Right ventricle myocardium inferior (tissue), 1 donor: ENCODE results near the gene TEX19. TPM values are rescaled to one million over a fixed set of nuclear protein-coding genes. Genes with fewer than 3 reads are reported as not detected.
"Not testable (repeated sequence)": the region's sequence is repeated elsewhere in the genome, so short reads cannot be mapped to it uniquely, and the experiment has no call there.

Source experiments
- ATAC-seq: fragments of 200-7000 bp; cut with Tn5 transposase; one replicate; pipeline ENCODE4 v1.9.1; 2020; ENCODE audit warnings: mild to moderate bottlenecking, moderate library complexity
- DNase-seq: peaks from one replicate; pipeline ENCODE4 v3.0.0; 2021; ENCODE audit errors: missing footprints
- intact Hi-C: fragments of 100-400 bp; cut with DNase I; formaldehyde crosslinking; loops from one replicate; pipeline ENCODE4 v1.11.0; 2022
- total RNA-seq: library from RNA; stranded (reverse); fragmentation: NEBNext Ultra II Directional; extraction: Animal tissue kit (Norgen Biotek cat#: 25700); gene quantifications from one replicate; pipeline ENCODE4 v1.2.1, GENCODE V29; 2021
- donor health status: DM: no; HTN: yes; CAD: no; lungs with severe emphysema.

TEX19 gene
- total RNA-seq, 1 donor from 2014 or later, result not detected

DNA sequence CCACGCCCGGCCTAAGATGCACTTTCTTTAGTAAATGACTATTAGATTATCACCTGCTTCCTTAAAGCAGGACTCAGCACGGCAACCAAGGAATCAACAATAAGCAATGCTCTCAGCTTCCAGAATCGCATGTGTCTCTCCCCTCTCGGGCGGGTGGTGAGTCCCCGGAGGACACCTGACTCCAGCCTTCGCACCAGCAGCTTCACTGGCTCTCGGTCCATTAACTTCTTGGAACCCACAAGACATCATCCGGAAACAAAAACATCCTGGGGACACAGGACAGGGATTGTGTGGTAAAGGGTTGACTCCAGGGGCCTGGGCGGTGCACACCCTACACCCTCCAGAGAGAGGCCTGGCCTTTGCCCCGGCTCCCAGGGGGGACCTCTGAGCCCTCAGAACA is 35.2 kb downstream of the TEX19 start:
- DNase-seq (peak; percentile 9), ATAC-seq (no peak)
- intact Hi-C loops, result no loop called here

DNA sequence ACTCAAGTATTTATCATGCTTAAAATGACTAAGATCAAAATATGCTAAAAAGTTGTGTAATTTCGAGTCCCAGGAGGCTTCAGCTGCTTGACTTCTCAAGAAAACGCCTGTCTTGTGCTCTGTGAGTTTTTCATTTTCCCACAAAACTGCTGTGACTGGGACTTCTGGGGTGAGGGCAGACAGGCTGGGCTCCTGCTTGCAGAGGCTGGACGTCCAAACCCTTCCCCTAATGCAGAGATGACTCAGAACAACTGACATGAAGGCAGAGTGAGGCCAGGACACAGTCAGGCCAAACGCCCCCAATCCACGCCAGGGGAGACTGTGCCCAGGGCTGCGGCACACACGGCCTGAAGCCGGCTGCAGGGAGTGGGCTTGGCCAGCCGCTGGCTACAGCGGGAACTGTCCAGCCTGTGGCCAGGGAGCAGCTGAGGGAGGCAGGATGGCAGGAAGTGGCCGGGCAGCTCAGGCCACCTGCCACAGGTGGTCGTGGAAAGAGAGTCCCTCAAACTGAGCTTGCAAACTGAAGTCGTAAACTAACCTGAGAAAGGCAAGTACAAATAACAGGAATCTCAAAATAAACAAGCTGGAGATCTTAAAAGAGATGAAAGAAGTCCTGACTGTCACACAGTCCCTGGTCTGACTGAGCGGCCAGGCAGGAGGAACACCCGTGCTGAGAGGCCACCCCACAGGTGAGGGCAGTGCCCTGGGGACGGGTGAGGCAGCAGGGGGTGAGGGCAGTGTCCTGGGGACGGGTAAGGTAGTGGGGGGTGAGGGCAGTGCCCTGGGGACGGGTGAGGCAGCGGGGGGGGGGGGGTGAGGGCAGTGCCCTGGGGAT is 37.8 kb downstream of the TEX19 start:
- peak; percentile 69 for DNase-seq
- peak; percentile 74 for ATAC-seq
- intact Hi-C loops, result no loop called here

GRCh38 chr17:82397449-82398335 is 38.6 kb downstream of the TEX19 start:
- peak; percentile 43 for DNase-seq
- no peak for ATAC-seq
- intact Hi-C loops, result no loop called here

DNA sequence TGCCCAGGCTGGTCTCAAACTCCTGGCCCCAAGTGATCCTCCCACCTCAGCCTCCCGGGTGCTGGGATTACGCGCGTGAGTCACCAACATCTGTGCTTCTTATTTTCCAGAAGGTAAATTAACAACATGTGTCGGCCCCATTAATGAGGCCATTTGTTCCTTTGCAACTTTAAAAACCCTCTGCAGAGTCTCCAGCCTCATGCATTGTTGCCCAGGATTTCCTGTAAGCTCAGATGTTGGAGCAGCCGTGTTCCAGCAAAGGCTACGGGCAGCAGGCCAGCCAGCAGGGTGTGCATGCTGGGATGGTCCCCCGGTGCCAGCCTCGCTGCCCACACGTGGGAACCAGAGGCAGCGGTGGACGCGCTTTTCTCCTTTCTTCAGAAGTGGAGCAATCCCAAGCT is 40.0 kb downstream of the TEX19 start:
- intact Hi-C loops, result no loop called here
- peak; percentile 23 for ATAC-seq
- DNase-seq, result no peak

DNA sequence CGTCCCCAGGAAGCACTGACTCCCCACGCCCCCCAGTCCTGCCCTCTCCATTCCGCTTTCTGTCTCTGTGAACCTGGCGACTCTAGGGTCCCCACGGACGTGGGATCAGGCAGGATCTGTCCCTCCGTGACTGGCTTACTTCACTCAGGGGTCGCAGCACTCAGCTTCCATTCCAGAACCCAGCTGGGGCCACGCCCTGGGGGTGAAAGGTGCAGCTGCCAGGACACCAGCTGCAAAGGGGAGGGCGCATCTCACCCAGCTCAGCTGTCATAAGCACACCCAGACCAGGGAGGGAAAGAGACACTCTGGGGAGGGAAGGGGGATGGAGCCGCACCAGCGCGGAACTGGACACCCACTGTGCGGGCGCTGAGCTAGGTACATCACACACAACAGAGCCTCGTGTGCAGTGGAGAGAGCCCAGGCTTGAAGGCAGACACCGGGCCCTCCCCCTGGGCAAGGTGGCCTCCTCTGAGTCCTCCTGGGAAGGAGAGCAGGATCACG is 40.6 kb downstream of the TEX19 start:
- intact Hi-C loops, result no loop called here
- DNase-seq, result no peak
- ATAC-seq, result no peak

DNA sequence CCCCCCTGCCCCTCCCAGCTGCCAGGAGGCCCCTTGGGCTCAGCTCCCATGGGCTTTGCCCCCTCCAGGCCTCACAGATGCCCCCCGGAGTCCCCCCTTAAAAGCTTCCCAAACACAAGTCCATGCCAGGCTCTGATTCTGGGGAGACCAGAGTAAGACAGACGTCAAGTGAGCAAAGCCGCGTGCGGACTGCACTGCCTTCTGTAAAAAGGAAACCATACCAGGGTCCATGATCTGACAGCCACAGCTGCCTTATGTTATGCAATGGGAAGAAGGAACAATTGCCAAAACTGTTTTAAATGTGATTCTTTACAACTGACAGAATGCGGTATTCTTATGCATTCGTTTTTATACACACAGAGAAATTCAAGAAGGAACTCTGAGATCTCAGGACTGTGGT is 41.2 kb downstream of the TEX19 start:
- intact Hi-C loops, result no loop called here
- peak; percentile 20 for DNase-seq
- no peak for ATAC-seq

DNA sequence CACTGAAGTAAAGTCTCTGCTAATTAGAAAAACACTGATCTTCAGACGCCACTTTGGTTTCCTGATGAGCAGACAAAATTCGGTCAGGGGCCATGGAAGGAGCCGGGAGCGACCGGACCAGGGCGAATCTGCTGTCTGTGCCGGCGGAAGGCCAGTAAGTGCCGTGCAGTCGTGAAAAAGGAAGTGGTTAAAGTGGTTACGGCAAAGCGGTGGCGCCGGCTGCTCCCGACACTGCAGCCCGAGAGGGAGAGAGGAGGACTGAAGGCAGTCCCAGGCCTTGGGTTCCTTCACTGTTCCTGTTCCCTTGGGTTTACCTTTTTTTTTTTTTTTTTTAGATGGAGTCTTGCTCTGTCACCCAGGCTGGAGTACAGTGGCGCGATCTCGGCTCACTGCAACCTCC is 41.8 kb downstream of the TEX19 start:
- intact Hi-C loops, result no loop called here
- ATAC-seq (no peak), DNase-seq (peak; percentile 91)

- intact Hi-C loops, result no loop called here
- ATAC-seq (no peak), DNase-seq (no peak)
These were observed 43.8 kb downstream of the TEX19 start for GRCh38 chr17:82402865-82403264.

DNA sequence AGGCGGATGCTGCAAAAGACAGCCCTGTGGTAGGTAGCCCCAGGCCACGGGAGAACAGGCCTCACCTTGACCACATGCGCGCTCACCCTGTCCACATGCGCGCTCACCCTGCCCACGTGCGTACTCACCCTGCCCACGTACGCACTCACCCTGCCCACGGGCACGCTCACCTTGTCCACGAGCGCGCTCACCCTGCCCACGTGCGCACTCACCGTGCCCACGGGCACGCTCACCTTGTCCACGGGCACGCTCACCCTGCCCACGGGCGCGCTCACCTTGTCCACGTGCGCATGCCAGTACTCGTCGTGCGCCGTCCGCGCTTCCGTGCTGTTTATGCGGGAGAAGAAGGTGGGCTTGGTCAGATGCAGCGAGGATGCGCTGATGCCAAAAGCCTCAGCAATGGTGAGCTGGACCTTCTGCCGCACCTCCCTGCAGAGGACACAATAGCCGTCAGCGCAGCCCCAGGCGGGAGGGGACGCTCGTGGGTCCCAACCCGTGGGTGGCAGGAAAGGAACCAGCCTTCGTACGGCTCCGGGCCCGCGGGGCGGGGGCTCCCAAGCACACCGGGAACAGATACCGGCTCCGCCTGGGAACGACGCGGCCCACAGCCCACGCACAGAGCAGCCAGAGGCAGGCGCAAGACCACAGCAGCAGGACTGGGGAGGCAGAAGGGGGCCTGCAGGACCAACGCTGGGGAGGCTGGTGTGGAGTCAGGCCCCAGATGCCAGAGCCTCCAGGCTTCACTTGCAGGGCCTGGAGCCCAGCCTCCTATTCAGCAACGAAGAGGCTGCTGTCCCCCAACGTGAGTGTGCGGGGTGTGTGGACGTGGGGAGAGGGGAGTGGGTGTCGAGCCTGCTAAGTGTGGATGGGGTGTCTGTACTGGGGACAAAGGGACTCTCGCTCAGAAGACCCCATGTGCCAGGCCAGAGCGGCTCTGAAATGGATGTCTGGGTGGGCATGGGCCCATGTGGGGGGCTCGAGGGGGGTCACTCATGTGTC is 44.9 kb downstream of the TEX19 start:
- no peak for ATAC-seq

DNA sequence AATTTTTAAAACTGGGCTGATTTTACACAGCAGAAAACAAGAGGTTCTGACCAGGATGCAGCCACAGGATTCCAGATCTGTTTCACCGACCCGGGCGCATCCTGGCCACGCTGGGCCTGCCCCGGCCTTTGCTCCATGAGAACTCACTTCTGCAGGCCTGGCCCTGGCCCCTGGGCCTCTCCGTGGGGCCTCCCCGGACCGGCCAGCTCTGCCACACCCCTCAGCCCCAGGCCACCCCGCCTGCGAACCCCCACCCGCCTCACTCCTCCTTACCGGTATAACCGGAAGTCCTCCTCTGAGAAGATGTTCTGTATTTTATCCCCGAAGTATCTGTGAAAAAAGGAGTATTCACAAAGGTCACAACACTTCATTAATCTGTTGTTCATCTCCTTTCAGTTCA is 46.0 kb downstream of the TEX19 start:
- DNase-seq (no peak), ATAC-seq (no peak)
- intact Hi-C loops, result no loop called here

More for the DNA sequence above, 44.9 kb downstream of the TEX19 start:
- DNase-seq, result no peak
- intact Hi-C loops, result no loop called here

- intact Hi-C loops, result no loop called here
- DNase-seq (no peak), ATAC-seq (no peak)
These were observed 47.2 kb downstream of the TEX19 start for GRCh38 chr17:82406131-82406671.

DNA sequence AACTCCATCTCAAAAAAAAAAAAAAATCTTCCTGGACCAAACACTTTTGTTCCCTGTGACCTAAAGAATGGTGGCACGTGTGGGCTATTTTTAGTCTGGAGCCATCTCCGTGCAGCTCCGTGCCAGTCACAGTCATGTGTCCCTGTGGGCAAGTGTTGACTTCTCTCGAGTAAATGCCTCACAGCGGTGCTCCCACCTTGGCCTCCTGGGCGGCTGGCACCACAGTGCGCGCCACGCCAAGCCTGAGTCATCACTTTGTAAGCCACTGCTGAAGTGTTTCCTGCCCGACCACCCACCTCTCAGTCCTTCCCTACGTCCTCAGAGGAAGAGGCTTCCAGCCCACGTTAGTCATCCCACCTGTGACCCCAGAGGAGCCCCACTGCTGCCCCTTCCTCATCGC is 48.2 kb downstream of the TEX19 start:
- DNase-seq (no peak), ATAC-seq (peak; percentile 84)
- intact Hi-C loops, result no loop called here

- ATAC-seq (no peak), DNase-seq (no peak)
- intact Hi-C loops, result no loop called here
These were observed 49.4 kb downstream of the TEX19 start for GRCh38 chr17:82408288-82408937.

DNA sequence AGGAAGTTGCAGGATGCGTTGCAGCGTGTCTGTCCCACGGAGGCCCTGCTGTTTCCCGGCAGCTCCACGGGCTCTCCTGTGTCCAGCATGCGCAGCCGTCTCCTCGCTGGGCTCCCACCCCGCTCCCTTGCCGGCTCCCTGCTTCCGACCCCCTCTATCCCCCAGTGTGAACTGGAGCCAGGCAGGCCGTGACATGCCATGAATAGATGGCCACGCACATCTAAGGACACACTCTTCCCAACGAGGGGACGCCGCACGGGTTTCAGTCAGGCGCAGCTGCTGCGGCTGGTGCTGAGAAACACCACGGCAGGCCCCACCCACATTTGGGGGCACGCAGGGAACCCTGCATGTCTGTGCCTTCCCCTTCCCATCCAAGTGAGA is 49.9 kb downstream of the TEX19 start:
- no peak for ATAC-seq
- intact Hi-C loops, result no loop called here

GRCh38 chr17:82410014-82410716 is 51.1 kb downstream of the TEX19 start:
- ATAC-seq (no peak), DNase-seq (no peak)
- intact Hi-C loops, result no loop called here

More for the DNA sequence above, 49.9 kb downstream of the TEX19 start:
- DNase-seq, result no peak

GRCh38 chr17:82411396-82412053 is 52.5 kb downstream of the TEX19 start:
- no peak for ATAC-seq
- intact Hi-C loops, result no loop called here
- no peak for DNase-seq

- intact Hi-C loops, ATAC-seq, DNase-seq: not testable (repeated sequence)
These were observed 53.0 kb downstream of the TEX19 start for GRCh38 chr17:82412081-82412480.
